HG03457 (cell line): ENCODE measurements around the gene CDA.

ENCODE experiments used
- ATAC-seq: cut with Tn5 transposase; IDR thresholded peaks from one replicate; pipeline ENCODE4 v1.9.1; 2021; ENCODE audit warnings: moderate number of reproducible peaks; ENCODE audit not compliant: unreplicated experiment

CDA gene

GRCh38 chr1:20588634-20589225 is at the start of gene CDA:
TSS of gene CDA (plus strand) at chr1:20589097. CDS start at chr1:20589130, 33 bp downstream.
- no peak for ATAC-seq

DNA sequence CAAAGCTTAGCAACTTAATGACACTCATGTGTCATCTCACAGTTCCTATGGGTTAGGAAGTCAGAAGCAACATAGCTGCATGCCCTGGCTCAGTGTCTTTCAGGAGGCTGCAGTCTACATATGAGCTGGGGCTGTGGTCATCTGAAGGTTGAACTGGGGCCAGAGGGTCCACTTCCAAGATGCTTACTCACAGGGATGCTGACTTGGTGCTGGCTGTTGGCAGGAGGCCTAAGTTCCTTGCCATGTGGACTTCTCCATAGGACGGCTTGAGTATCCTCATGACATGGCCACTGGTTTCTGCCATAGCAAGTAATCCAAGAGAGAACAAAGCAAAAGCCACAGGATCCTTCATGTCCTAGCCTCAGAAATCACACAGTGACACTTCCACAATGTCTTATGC is 48.6 kb upstream of the CDA start:
- ATAC-seq, result no peak

GRCh38 chr1:20546637-20547036 is 42.3 kb upstream of the CDA start:
- no peak for ATAC-seq

DNA sequence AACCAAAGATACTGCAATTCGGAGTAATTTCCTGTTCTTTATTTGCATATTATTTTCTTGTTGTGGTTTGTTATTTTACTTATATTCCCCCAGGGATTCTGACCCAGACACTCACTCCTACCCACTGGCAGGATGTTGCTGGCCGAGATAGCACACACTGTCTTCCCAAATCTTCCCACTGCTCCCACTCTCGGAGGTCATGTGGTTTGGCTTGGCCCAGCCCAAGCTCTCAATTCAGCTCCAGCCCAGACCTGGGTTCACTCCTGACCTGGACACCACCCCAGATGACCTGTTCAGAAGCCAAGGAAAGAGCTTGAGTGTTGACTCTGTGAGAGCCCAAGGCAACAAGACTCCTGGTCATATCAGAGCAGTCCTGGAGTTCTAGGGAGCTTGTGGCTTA is 37.7 kb upstream of the CDA start:
- no peak for ATAC-seq

DNA sequence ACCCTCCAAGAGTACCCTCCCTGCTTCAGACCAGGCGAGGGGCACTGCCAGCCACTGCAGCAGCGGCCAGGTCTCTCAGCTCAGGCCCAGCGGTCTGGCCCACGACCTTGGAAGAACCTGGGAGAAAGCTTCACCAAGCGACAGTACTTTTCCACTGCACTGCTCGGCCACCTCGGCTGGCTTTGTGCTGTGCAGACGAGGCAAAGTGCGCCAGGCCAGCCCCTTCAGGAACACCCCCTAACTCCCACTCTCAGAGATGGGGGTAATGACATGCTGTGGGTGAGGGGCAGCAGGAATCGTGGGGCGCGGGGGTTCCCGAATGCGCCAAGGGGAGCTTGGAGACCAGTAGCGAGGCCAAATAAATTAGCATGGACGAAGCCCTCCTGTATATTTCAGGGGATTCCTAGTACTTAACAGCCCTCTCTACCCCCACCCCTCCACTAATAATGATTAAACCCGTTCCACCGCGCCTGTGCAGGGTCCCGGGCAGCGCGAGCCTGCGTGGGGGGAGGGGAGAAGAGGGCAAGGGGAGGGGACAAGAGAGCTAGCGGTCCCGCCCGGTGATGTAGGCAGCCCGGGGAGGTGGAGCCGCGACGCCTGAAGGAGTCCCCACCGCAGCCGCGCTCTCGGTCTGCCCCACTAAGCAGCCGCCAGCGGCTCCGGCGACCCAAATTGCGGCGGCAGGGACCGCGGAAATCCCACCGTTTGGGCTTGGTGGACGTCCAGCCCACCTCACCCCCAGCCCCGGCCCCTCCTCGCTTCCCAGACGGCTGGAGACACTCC is 36.8 kb upstream of the CDA start, which contains the start of gene FAM43B:
Gene FAM43B (plus strand): TSS at position 629 of the 783 bp plus-strand sequence. CDS start 401 bp downstream, outside the sequence.
- no peak for ATAC-seq

DNA sequence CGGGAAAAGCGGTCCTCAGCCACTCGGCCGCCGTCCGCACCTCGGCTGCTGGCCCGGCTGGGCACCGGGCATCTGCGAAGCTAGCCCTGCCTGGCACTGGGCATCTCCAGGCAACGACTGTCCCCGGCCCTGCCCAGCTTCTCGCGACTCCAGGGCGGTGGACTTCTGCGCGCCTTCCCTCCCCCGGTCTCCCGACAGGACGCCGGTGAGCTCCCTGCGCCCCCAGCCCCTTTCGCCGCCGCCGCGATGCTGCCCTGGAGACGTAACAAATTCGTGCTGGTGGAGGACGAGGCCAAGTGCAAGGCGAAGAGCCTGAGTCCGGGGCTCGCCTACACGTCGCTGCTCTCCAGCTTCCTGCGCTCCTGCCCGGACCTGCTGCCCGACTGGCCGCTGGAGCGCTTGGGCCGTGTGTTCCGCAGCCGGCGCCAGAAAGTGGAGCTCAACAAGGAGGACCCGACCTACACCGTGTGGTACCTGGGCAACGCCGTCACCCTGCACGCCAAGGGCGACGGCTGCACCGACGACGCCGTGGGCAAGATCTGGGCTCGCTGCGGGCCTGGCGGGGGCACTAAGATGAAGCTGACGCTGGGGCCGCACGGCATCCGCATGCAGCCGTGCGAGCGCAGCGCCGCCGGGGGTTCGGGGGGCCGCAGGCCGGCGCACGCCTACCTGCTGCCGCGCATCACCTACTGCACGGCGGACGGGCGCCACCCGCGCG is 36.0 kb upstream of the CDA start:
- ATAC-seq, result no peak

DNA sequence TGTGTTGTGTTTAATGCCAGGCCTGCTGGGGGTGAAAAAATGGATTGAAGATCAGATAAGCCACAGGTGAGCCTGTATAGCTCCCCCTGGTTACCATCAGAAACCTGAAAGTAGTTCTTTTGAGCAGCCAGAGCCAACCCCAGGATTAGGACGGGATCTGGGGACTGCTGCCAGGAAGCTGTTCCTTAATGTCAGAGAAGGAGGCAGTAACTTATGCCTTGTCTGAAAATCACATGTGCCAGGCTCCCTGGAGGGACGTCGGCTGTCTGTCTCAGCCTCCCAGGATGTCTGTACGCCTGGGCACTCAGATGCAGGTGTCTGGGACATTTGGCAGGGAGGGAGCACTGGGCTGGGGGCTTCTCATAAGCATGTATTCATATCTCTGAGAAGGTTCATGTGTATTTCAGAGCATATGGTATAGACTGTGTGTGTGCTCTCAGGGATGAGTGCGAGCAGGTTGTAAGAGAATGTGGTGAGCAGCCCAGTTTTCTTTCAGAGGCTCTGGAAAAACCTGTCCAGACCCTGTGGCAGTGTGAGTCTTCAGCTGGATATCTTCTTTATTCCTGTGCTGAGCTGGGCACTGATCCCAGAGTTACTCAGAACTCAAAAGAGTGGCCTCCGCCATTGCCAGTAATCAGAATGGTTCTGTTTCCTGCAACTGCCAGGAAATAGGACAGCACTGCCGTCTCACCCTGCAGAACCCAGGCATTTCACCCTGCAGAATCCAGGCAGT is 33.7 kb upstream of the CDA start:
- ATAC-seq, result no peak

DNA sequence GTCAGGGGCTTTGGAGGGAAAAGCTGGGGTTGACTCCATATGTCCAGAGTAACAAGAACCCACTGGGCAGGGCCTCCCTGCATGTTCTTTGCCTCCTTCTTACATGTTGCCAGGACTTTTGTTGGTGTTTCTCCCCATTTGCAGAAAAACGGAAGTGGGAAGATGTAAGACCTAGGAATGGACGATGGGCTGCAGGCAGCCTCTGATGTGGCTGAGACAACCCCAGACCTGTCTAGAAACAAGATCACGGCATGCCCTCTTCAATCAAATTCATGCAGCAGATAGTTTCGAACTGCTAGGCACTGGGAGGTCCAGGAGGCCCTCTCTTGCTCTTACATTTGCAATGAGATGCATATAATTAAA is 33.2 kb upstream of the CDA start:
- no peak for ATAC-seq

GRCh38 chr1:20558191-20558590 is 30.7 kb upstream of the CDA start:
- ATAC-seq, result no peak

DNA sequence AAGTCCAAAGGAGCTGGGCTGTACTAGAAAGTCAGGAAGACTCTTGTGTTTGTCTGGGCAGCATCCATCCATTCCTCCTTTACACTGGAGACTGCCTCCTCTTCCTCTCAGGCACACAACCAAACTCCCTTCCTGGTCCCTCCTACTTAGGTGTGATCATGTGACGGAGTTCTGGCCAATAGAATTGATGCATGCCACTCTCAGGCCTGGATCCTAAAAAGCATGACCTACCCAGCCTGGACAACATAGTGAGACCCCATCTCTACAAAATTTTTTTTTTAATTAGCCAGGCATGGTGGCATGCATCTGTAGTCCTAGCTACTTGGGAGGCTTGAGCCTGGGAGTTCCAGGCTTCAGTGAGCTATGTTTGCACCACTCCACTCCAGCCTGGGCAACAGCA is 27.9 kb upstream of the CDA start:
- no peak for ATAC-seq

DNA sequence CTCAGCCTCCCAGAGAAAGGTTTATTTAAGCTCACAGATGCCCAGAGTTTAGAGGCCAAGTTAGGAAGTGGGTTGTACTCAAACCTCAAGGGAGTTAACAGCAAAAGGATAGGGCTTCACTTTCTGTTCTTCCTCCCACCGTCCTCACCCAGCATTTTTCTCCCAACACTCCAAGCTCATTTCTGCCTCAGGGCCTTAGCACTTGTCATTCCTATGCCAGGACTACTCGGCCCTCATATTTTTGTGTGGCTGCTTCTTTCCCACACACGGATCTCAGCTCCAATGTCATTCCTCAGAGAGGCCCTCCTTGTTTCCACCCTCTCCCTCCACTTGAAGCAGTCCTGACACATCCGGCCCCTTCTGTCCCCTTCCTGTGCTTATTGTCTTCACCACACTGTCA is 23.7 kb upstream of the CDA start:
- ATAC-seq, result no peak

DNA sequence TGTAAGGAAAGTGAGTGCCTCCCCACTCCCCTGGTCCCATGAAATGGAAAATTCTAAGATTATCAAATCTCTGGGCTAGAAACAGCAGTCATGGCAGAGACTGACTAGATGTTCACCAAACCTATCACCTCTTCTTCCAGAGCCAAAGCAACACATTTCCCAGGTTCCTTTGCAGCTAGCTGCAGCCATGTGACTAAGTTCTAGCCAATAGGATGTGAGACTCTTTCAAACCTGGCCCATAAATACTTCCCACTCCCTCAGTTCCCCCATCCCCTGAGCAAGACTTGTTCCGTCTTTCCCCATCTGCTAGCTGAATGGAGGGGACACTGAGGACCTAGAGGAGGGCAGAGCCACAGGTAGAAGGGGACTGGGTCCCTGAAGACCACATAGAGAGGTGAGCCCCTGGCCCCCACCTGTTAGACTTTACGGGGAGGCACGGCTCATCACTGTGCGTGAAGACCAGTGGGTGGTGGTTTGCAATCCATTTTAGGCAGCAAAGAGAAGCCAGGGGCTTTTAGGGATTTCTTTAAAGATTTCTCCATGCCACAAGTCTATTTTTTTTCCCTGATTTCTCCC is 19.3 kb upstream of the CDA start:
- ATAC-seq, result no peak

- ATAC-seq, result no peak
Measured at GRCh38 chr1:20571427-20571826, 17.5 kb upstream of the CDA start.

- no peak for ATAC-seq
Measured at GRCh38 chr1:20573987-20574386, 14.9 kb upstream of the CDA start.

DNA sequence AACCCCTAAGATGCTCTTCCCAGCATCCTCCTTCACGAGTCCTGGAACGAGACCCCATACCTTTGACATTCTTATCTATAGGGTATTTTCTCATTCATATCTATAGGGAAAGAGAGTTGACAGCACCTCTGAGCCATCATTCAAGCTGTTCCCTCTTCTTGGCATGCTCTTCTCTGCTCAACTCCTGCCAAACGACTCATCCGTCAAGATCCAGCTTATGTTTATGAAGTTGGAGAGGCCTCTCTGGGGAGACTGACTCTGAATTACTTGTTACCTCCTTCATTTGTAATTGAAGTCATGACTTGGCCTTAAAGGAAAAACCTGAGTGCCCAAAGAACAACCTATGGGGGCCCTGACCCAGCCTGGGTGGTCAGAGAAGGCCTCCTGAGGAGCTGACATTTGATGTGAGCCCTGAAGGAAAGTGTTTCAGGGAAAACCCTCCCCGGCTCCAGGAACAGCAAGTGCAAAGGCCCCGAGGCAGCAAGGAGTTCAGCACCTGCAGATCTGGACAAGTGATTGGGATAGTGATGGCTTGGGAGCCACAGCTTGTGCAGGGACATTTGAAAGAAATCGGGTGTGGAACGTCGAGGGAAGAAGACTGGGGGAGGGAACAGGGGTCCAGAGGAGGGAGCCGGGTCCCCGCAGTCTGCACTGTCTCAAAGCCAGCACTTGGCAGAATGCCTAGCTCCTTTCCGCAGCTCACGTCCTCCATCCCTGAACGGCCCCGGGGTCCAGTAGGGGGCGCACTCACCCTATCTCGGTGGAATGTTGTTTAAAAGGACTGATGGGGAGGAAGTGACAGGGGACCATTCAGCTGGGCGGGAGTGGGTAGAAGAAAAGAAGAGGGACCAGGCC is 14.0 kb upstream of the CDA start:
- no peak for ATAC-seq

DNA sequence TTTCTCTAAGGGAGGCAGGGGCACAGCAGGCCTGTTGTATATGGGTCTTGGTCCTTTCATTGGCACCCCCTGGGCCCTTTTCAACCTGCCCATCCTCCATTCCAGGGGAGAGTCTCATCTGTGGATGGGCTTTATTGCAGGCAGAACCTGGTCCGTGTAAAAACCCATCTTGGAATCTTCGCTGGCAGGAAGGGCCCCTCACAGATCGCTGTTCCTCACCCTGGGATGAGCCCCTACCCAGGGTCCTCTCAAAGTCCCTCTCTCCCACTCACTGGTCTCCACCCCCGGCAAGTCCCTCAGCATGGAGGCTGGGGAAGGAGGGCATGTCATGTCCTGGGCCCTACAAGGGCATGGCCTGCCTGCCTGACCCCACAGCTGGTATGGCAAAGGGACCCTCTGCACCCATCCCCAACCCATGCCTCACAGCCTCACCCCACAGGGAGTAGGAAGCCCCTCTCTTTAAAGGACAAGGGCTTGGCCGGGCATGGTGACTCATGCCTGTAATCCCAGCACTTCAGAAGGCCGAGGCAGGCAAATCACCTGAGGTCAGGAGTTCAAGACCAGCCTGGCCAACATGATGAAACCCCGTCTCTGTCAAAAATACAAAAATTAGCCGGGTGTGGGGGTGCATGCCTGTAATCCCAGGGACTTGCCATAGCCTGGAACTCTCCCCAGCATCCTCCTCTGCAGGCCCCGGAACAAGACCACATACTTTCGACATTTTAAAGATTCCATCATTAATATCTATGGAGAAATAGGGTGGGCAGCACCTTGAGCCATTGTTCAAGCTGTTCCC is 13.2 kb upstream of the CDA start:
- no peak for ATAC-seq

- no peak for ATAC-seq
Measured at GRCh38 chr1:20578062-20578461, 10.8 kb upstream of the CDA start.

- ATAC-seq, result no peak
Measured at GRCh38 chr1:20578721-20579395, 10.0 kb upstream of the CDA start.

DNA sequence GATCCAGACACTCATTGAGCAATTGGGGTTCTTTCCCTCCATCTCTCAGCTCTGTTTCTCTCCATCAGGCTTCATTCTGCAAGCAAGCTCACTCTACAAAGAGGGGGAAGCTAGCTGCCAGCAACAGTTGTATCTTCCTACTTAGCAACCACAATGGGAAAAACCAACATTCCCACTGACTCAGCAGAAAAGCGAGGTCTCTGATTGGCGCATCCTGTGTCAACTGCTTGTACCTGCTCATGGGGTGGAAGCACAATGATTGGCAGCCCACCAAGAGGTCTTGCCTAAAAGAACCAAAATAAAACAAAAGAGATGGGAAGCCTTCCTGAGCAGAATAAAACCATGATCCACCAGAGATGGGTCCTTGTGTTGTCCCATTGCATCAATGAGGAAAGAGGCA is 4.0 kb upstream of the CDA start:
- no peak for ATAC-seq
